HG03175 (cell line): ENCODE results near the gene STPG1.

Experiments used
- ATAC-seq: cut with Tn5 transposase; IDR thresholded peaks from one replicate; pipeline ENCODE4 v1.9.1; 2021; ENCODE audit warnings: mild to moderate bottlenecking, moderate library complexity; ENCODE audit not compliant: unreplicated experiment

Gene STPG1

DNA sequence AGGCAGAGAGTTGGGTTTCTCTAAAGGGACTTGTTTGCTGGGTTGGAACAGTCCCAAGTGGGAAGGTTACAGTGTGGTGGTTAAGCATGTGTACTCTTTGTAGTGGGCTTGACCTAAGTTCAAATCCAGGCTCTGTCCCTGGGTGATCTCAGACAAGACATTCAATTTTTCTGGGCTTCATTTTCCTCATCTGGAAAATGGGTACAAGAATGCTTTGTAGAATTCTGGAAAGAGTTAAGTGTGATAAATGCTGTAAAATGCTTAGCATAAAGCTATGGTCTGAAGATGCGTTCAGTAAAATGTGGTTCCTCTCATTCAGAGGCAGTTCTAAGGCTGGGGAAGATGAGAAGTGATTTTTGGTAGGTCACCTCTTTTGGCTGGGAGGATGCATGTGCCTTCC is 93.6 kb downstream of the STPG1 start:
- no peak for ATAC-seq

DNA sequence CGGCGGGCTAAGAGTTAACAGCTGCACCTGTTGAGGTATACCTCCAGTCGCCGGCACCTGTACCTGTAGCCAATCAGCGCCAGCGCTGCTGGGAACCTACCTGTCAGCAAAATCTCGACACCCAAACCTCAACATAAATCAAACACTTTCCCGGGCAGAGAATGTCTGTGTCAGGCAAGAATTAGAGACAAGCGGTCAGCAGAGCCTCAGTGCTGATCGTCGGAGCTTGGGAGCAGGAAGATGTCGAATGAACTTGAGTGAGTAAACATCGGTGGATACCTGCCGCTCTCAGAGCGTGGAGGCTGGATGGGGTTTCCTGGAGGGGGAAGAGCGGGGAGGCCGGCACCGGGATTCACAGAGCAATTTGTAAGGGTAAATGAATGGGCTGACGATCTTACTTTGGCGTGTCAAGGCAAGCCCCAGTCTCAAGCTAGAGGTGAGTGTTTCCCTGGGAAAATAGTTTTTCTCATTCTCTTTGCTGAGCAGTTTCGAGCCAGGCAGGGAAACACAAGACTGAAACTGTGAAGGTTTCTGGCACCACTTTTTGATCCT is 94.2 kb downstream of the STPG1 start, which contains the start of gene GRHL3:
Gene GRHL3, plus strand, starts transcription at position 46 of the 552 bp plus-strand sequence. Its CDS starts 195 bp downstream, at position 241.
- ATAC-seq, result no peak

DNA sequence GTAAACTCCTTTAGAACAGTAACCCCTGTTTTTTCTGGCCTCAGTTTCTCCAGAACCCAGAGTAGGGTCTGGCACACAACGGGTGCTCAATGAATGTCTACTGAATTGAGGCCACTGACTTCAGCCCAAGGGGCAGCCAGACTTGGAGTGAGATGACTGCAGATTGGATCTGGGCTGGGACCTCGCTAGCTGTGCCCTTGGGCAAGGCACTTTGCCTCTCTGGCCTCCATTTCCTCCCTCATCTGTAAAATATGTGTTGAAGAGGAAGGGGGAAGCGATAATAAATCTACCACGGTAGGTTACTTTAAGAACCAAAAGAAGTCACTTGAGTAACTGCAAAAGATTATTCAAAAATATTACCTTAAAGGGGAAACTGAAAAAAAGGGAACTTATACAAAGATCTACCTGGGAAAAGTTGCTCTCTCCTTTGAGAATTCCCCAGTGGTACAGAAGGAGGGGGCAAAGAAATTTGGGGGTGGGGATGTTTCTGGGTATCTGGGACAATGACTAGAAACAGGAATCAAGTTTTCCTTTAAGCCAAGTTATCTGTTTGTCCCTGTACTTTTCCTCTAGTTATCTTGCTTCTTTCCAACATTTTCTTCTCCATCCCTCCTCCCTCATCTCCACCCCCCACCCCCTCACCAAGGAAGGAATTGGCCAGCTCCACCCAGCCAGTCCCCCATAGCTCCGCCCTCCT is 94.8 kb downstream of the STPG1 start:
- no peak for ATAC-seq

DNA sequence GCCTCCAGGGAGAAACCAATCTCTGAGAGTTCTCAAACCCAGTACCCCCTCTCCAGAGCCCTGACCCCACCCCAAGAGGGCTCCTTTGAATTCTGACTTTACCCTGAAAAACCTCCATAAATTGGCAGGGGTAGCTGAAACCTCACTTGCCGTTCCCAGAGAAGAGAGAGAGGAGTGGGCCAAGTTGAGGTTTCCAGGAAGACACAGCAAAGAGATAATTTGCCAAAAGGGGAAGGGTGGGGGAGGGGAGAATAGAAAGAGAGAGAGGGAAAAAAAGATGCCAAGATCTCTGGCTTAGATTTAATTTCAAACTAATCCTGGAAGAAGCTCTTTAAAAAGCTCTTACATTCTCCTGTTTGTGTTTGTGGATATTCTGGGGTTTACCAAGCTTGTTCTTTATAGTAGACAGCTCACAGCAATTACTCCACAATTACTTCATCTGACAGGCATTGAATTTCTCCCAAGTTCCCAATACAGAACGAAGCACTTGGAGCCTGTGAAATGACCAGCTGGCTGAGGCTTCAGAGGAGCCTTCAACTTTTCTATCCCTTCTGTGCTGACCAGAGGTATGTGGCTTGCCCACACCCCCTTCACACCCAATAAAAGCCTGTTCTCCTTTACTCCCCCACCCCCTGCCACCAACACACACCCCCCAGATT is 95.5 kb downstream of the STPG1 start:
- no peak for ATAC-seq

DNA sequence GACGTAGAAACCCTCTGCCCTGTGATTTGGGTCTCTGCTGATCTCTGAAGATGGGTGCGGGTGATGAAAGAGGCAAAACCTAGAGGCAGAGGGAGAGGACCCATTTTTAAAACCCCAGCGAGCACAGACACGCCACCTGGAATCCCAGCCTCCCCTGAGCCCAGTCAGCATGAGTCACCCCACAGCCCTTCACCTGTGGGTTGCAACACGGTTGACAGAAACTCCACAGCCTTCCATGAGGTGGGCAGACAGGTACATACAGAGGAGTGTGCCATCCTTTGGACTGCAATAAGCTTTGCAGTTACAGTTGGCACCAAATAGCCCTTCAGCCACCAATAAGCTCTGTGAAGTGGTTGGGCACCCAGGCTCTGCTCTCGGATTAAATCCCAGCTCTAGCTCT is 96.5 kb downstream of the STPG1 start:
- no peak for ATAC-seq

DNA sequence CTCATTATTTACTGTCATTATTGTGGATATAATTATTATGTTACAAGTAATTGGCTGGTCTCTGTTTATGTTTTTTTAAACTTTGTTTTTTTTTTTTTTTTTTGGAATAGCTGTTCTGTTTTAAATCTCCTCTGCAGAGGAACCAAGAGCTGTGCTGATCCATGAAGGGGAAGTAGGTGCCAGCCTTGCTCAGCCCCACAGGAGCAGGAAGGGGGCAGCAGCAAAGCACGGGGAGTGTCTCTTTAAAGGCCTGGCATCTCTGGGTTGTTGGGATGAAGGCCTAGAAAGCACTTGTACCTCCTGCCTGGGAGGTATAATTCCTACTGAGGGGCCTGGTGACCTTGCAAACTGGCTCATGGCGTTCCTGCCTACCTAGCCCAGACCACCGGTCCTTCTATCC is 96.9 kb downstream of the STPG1 start:
- ATAC-seq, result no peak

DNA sequence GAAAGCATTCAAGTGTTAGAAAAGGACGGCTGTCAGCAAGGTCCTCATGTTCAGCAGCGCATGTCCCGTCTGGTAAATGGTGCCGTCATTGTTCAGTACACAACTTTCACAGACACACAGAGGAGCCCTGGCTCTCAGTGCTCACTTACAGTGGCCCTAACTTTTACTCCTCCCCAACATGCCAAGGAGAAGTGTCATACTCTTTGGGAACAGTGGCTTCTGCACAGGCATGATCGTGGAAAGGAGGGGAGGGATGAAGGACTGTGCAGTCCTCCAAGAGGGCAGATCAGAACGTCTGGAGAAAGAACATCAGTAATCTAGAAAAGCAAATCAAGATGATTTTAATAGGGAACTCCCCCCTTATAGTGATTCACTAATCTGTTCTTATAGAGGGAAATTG is 98.2 kb downstream of the STPG1 start:
- ATAC-seq, result no peak

DNA sequence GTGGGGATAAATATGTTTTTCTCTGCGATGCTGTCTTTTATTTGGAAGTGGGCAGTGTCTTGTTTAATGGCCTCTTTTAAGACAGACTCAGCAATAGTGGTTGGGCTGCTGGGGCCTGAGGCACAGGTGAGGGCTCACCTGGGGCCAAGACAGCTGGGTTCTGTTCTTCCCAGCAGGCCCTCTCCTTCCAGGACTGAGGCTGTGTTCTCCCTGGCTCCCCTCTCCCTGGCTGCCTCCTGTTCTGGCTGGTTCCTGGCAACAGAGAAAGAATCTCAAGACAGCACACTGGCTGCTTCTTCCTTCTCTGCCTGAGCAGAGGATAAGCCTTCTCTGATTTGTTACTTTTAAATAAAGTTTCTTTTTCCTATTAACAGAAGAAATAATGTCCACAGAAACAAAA is 101.8 kb downstream of the STPG1 start:
- ATAC-seq, result no peak

DNA sequence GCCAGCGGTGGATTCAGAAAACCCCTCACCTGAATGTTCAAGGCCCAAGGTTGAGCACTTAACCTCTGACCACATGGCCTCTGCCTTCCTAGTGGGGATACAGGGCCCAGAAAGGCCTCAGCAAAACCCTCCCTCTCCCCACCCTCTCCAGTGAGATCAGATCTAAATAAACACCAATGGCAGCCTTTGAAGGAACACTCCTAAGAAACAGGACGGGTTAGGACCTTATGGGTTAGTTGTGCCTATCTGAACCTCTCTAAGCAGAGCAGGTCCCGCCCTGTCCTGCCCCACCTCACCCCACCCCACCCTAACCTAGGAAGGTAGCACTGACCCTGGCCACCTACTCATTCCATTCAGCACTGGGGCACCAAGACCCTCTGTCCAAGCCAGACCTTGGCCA is 102.3 kb downstream of the STPG1 start:
- no peak for ATAC-seq

DNA sequence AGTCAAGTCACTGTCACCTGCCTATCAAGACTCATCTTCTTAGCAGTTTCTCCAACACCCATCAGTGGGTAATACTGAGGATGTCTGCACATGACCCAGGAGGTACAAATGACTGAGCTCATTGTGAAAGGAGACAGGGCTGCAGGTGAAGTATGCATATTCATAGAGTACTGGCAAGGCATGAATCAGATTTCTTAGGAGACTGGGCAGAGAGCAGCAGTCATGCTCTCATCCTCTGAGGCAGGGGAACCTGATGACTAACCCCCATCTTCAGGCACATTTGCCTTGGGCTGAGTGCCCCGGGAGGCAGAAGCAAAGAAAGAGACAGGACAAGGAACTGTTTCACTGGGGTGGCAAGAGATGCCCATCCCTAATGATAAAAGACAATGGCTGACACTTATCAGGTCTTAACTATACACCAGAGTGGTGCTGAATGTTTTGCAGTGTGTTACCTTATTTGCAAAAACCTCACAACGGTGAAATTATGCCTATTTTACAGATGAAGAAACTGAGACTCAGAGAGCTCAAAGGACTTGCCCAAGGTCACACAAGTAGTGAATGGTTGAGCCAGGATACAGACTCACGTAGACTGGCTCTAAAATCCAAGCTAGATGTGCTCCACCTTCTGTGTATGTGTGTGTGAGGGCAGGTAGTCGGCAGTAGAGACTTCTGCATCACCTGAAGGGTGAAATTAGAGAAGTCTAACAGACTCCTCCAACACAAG is 103.7 kb downstream of the STPG1 start:
- ATAC-seq, result no peak

DNA sequence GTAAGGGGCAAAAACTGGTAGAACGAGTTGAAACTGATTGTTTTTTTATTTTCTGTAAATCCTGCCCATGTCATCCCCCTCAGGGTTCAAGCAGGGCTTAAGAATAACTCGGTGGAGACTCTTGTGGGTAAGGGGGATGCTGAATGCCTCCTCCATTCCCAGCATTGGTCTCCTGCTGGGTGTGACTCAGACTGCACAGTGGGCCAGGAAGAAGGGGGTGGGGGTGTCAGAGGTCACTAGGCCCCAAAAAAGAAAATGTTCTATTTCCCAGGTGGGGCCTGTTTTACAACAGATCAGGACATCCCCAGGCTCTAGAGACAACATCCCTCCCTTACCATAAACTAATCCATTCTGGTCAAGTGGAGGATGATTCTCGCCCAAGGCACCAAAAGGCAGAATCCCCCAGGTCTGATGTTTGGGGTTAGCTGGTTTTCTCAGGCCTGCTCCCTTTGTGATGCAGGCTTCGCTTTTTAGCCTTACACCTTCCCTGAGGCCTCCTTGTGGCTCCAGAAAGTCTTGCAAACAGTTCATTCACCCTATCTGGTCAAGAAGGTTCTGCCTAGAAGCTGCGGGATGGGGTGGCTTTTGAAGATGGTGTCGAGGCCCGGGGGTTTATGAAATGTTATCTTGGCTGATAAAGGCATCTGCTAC is 105.1 kb downstream of the STPG1 start:
- ATAC-seq, result no peak
